Endodermal cell (in vitro differentiated cells): ENCODE data around the gene TIMMDC1. TPM values are rescaled to one million over a fixed set of nuclear protein-coding genes. Genes with fewer than 3 reads are reported as not detected.

ENCODE experiments used
- DNase-seq: peaks from one replicate; pipeline ENCODE4 v3.0.0-alpha.2; 2017
- H3K27ac ChIP-seq: 2 replicates; pipeline ENCODE4 v1.5.1; 2013; ENCODE audit warnings: mild to moderate bottlenecking, low read depth, low read length, moderate library complexity
- H3K27me3 ChIP-seq: 2 replicates; pipeline ENCODE4 v1.6.1; 2013; ENCODE audit warnings: mild to moderate bottlenecking, low read length, moderate library complexity; ENCODE audit not compliant: insufficient read depth, control insufficient read depth, poor library complexity, severe bottlenecking
- H3K36me3 ChIP-seq: 2 replicates; pipeline ENCODE4 v1.7.0; 2013; ENCODE audit warnings: mild to moderate bottlenecking, low read length, moderate library complexity; ENCODE audit not compliant: control insufficient read depth, insufficient read depth
- H3K4me1 ChIP-seq: one replicate; pipeline ENCODE4 v1.7.0; 2013; ENCODE audit warnings: low read length; ENCODE audit not compliant: control insufficient read depth, insufficient read depth
- H3K4me3 ChIP-seq: 2 replicates; pipeline ENCODE4 v1.5.1; 2013; ENCODE audit warnings: mild to moderate bottlenecking, low read length, moderate library complexity
- H3K9ac ChIP-seq: 2 replicates; pipeline ENCODE4 v1.6.1; 2013; ENCODE audit warnings: mild to moderate bottlenecking, low read length, moderate library complexity; ENCODE audit not compliant: poor library complexity, severe bottlenecking; ENCODE audit errors: extremely low read depth
- H3K9me3 ChIP-seq: 2 replicates; pipeline ENCODE4 v1.6.1; 2013; ENCODE audit warnings: mild to moderate bottlenecking, low read length, moderate library complexity; ENCODE audit not compliant: control insufficient read depth
- H3K27ac Mint-ChIP-seq: 2 replicates; pipeline ENCODE4 v1.8.0; 2020; ENCODE audit warnings: mixed read lengths
- H3K27me3 Mint-ChIP-seq: 2 replicates; pipeline ENCODE4 v1.8.0; 2021; ENCODE audit warnings: mild to moderate bottlenecking, mixed read lengths; ENCODE audit not compliant: insufficient read depth
- H3K36me3 Mint-ChIP-seq: 2 replicates; pipeline ENCODE4 v1.8.0; 2020; ENCODE audit warnings: low read depth, mixed read lengths
- H3K4me1 Mint-ChIP-seq: 2 replicates; pipeline ENCODE4 v1.8.0; 2020; ENCODE audit warnings: mixed read lengths
- H3K4me3 Mint-ChIP-seq: 2 replicates; pipeline ENCODE4 v1.8.0; 2020; ENCODE audit warnings: mild to moderate bottlenecking, moderate library complexity, mixed read lengths
- H3K9me3 Mint-ChIP-seq: 2 replicates; pipeline ENCODE4 v1.8.0; 2020; ENCODE audit warnings: mild to moderate bottlenecking, mixed read lengths
- CTCF ChIP-seq: fragments of 200-600 bp; sonication (generic); conservative IDR thresholded peaks from 2 replicates; pipeline ENCODE4 v1.5.0; 2021; ENCODE audit warnings: antibody characterized with exemption, mild to moderate bottlenecking
- WGBS, 2 experiments: methylation state at CpG; one replicate each; pipeline versions ENCODE4 v1.1.5 to v1.1.7; 2013; ENCODE audit warnings: missing lambda C conversion rate in 2 of 2, mixed read lengths in 1 of 2; ENCODE audit not compliant: insufficient coverage in 1 of 2, insufficient read length in 1 of 2; 5-methylcytosine and 5-hydroxymethylcytosine counted together
- total RNA-seq, 2 donors: library from RNA; stranded (reverse); fragmentation: NEBNext Ultra II Directional in 1 of 2; extraction: Animal tissue kit (Norgen Biotek cat#: 25700) in 1 of 2; gene quantifications; 2 replicates in 1 of 2; 3 replicates in 1 of 2; pipeline ENCODE4 v1.2.1, GENCODE V29; 2021

The TIMMDC1 gene
- total RNA-seq, 2 donors from 2014 or later: 107 to 119 TPM

- DNase-seq: peak; percentile 56
- peaks cover 8% of the 10 kb centered on the region for H3K36me3 ChIP-seq
- H3K4me3 Mint-ChIP-seq: peak overlapping the region; percentile 99
- no peak for TF ChIP-seq CTCF
- H3K27ac Mint-ChIP-seq: peak overlapping the region; percentile 100
- H3K4me3 ChIP-seq: peak overlapping the region; percentile 99
- H3K36me3 Mint-ChIP-seq: peaks cover 7% of the 10 kb centered on the region
- H3K9me3 ChIP-seq: no peaks in the 10 kb centered on the region
- 0 to 10% methylated on average over 3 to 8 of the region's 8 CpGs for WGBS, 2 experiments
- H3K9ac ChIP-seq: peak overlapping the region; percentile 97
- H3K27ac ChIP-seq: peak overlapping the region; percentile 14
- H3K27me3 ChIP-seq: no peaks in the 10 kb centered on the region
- no peaks in the 10 kb centered on the region for H3K9me3 Mint-ChIP-seq
- no peaks in the 10 kb centered on the region for H3K27me3 Mint-ChIP-seq
- peaks cover 16% of the 10 kb centered on the region for H3K4me1 Mint-ChIP-seq
- H3K4me1 ChIP-seq: no peaks in the 10 kb centered on the region
Measured at GRCh38 chr3:119497820-119498185, 544 bp upstream of the TIMMDC1 start.

- Mint-ChIP-seq H3K4me1 (peaks cover 16% of the 10 kb centered on the region), H3K27me3 (no peaks in the 10 kb centered on the region), H3K36me3 (peaks cover 19% of the 10 kb centered on the region), H3K27ac (peak overlapping the region; percentile 28), H3K4me3 (peak overlapping the region; percentile 99), H3K9me3 (no peaks in the 10 kb centered on the region)
- H3K9ac ChIP-seq: no peak overlapping the region
- no peaks in the 10 kb centered on the region for H3K9me3 ChIP-seq
- WGBS, 2 experiments: 93% methylated on average over 4 of the region's 4 CpGs; no CpG with 5 or more reads in 1 of the 2 experiments
- H3K4me1 ChIP-seq: no peaks in the 10 kb centered on the region
- no peak for TF ChIP-seq CTCF
- H3K4me3 ChIP-seq: peak overlapping the region; percentile 99
- H3K27me3 ChIP-seq: no peaks in the 10 kb centered on the region
- no peak for DNase-seq
- no peak overlapping the region for H3K27ac ChIP-seq
- H3K36me3 ChIP-seq: peaks cover 19% of the 10 kb centered on the region
Measured at GRCh38 chr3:119500265-119500664, 1.9 kb downstream of the TIMMDC1 start.

- no peaks in the 10 kb centered on the region for H3K27me3 ChIP-seq
- H3K9ac ChIP-seq: no peak overlapping the region
- DNase-seq: no peak
- Mint-ChIP-seq H3K4me1 (peaks cover 16% of the 10 kb centered on the region), H3K27me3 (no peaks in the 10 kb centered on the region), H3K27ac (peak overlapping the region; percentile 28), H3K36me3 (peaks cover 24% of the 10 kb centered on the region), H3K9me3 (no peaks in the 10 kb centered on the region), H3K4me3 (no peak overlapping the region)
- WGBS, 2 experiments: 88 to 100% methylated on average over 1 to 2 of the region's 2 CpGs
- H3K36me3 ChIP-seq: peaks cover 24% of the 10 kb centered on the region
- TF ChIP-seq CTCF: no peak
- peak overlapping the region; percentile 99 for H3K4me3 ChIP-seq
- H3K4me1 ChIP-seq: no peaks in the 10 kb centered on the region
- H3K27ac ChIP-seq: no peak overlapping the region
- no peaks in the 10 kb centered on the region for H3K9me3 ChIP-seq
Measured at GRCh38 chr3:119500901-119501300, 2.6 kb downstream of the TIMMDC1 start.
